Measurements from ENCODE around the gene OSBPL8.

DNA sequence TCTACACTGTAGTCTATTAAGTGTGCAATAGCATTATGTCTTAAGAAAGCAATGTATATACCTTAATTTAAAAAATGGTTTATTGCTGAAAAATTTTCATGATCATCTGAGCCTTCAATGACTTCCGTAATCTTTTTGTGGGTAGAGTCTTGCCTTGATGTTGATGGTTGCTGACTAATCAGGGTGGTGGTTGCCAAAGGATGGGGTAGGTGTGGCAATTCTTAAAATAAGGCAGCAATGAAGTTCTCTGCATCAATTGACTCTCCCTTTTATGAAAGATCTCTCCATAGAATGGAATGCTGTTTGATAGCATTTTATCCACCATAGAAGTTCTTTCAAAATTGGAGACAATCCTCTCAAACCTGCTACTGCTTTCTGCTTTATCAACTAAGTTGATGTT lies 252.5 kb downstream of the OSBPL8 start:
- TF ChIP-seq, protein P1, sequence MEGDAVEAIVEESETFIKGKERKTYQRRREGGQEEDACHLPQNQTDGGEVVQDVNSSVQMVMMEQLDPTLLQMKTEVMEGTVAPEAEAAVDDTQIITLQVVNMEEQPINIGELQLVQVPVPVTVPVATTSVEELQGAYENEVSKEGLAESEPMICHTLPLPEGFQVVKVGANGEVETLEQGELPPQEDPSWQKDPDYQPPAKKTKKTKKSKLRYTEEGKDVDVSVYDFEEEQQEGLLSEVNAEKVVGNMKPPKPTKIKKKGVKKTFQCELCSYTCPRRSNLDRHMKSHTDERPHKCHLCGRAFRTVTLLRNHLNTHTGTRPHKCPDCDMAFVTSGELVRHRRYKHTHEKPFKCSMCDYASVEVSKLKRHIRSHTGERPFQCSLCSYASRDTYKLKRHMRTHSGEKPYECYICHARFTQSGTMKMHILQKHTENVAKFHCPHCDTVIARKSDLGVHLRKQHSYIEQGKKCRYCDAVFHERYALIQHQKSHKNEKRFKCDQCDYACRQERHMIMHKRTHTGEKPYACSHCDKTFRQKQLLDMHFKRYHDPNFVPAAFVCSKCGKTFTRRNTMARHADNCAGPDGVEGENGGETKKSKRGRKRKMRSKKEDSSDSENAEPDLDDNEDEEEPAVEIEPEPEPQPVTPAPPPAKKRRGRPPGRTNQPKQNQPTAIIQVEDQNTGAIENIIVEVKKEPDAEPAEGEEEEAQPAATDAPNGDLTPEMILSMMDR (IDR thresholded peaks at IDR 0.05) = no peak
- no peak for TF ChIP-seq POLR2A (IDR thresholded peaks at IDR 0.05)

All from lower leg skin (tissue), 3 donors.